Liver (tissue), 3 donors: Measurements from ENCODE around the gene EXOSC10.

Source experiments
- CTCF ChIP-seq: fragments of 150-350 bp; IDR thresholded peaks from 2 replicates; pipeline ENCODE4 v1.5.1; 2017; ENCODE audit warnings: improper control_type of control experiment, low read depth, low read length; ENCODE audit not compliant: missing input control
- FOXA2 ChIP-seq: IDR thresholded peaks from 2 replicates; pipeline ENCODE4 v1.6.1; 2016; ENCODE audit warnings: antibody characterized with exemption
- GABPA ChIP-seq, 2 donors: IDR thresholded peaks in 1 of 2; conservative IDR thresholded peaks in 1 of 2; 2 replicates each; pipeline ENCODE4 v1.6.1; 2016; ENCODE audit warnings: antibody characterized with exemption in 2 of 2, mild to moderate bottlenecking in 1 of 2, moderate library complexity in 1 of 2
- NR2F2 ChIP-seq: IDR thresholded peaks from 2 replicates; pipeline ENCODE4 v1.6.1; 2016; ENCODE audit warnings: antibody characterized with exemption
- SP1 ChIP-seq: IDR thresholded peaks from 2 replicates; pipeline ENCODE4 v1.6.1; 2018; ENCODE audit warnings: antibody characterized with exemption, mild to moderate bottlenecking
- TAF1 ChIP-seq: conservative IDR thresholded peaks from 2 replicates; pipeline ENCODE4 v1.6.1; 2016; ENCODE audit warnings: antibody characterized with exemption, mild to moderate bottlenecking
- YY1 ChIP-seq: IDR thresholded peaks from 2 replicates; pipeline ENCODE4 v1.6.1; 2016; ENCODE audit warnings: antibody characterized with exemption, mild to moderate bottlenecking
- ZBTB33 ChIP-seq: IDR thresholded peaks from 2 replicates; pipeline ENCODE4 v1.6.1; 2016; ENCODE audit warnings: antibody characterized with exemption
- TF ChIP-seq, protein P1 (sequence below): IDR thresholded peaks from 2 replicates; pipeline ENCODE4 v1.6.1; 2016; ENCODE audit warnings: antibody characterized with exemption, mild to moderate bottlenecking
- donor health status: healthy.
- donor health status: healthy.

DNA sequence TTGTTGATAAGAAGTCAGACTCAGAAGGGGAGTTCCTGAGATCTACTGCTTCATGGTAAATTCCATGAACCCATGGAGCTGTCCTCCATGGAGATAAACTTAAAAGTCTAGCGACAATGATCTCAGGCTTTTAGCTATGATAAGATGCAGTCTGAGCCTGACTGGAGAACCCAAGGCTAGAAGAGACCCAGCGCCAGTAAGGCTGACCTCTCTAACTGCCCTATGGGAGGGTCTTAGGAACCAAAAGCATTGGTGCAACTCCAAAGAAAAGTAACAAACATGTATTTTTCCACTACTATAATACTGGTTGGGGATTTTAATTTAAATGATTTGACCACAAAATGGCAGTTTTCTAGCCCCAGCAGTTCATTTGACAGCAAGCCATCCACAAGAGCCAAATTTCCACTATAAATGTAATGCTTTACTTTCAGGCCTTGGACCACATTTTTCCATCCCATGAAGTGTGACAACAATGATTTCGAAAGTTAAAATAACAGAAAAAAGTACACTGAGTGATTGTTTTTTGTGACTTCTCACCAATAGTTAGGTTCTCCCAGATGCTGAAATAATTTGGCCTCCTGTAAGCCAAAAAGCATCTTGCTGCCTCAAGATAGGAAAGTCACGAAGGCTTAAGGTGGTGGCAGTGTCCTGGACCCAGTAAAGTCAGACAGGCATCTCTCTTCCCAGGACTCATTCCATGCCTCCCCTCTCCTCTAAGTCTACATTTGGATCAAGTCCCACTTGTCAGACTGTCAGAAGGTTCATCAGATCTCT lies 43.1 kb upstream of the EXOSC10 start:
- TF ChIP-seq CTCF (no peak), ZBTB33 (no peak), NR2F2 (no peak), TAF1 (no peak), YY1 (no peak), FOXA2 (no peak), SP1 (no peak), GABPA (IDR thresholded peaks at IDR 0.05 in 1 of 2, conservative IDR thresholded peaks at IDR 0.05 in 1 of 2) (no peak)
- TF ChIP-seq, protein P1, sequence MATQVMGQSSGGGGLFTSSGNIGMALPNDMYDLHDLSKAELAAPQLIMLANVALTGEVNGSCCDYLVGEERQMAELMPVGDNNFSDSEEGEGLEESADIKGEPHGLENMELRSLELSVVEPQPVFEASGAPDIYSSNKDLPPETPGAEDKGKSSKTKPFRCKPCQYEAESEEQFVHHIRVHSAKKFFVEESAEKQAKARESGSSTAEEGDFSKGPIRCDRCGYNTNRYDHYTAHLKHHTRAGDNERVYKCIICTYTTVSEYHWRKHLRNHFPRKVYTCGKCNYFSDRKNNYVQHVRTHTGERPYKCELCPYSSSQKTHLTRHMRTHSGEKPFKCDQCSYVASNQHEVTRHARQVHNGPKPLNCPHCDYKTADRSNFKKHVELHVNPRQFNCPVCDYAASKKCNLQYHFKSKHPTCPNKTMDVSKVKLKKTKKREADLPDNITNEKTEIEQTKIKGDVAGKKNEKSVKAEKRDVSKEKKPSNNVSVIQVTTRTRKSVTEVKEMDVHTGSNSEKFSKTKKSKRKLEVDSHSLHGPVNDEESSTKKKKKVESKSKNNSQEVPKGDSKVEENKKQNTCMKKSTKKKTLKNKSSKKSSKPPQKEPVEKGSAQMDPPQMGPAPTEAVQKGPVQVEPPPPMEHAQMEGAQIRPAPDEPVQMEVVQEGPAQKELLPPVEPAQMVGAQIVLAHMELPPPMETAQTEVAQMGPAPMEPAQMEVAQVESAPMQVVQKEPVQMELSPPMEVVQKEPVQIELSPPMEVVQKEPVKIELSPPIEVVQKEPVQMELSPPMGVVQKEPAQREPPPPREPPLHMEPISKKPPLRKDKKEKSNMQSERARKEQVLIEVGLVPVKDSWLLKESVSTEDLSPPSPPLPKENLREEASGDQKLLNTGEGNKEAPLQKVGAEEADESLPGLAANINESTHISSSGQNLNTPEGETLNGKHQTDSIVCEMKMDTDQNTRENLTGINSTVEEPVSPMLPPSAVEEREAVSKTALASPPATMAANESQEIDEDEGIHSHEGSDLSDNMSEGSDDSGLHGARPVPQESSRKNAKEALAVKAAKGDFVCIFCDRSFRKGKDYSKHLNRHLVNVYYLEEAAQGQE: no peak
